Peyer's patch (tissue), 4 donors: ENCODE results near the gene RELT.

Experiments
- POLR2A ChIP-seq, 2 donors: fragments of 450-650 bp; IDR thresholded peaks; one replicate each; pipeline ENCODE4 v1.5.1; 2017; ENCODE audit warnings: antibody characterized with exemption in 2 of 2, mild to moderate bottlenecking in 2 of 2, moderate library complexity in 2 of 2
- TF ChIP-seq, protein P1 (sequence below), 6 experiments: fragments of 450-650 bp in 4 of 6; fragments of 200-600 bp in 2 of 6; sonication (generic) in 1 of 6; IDR thresholded peaks; one replicate each; pipeline ENCODE4 v1.5.1; 2017 to 2019; ENCODE audit warnings: antibody characterized with exemption in 6 of 6, mild to moderate bottlenecking in 3 of 6, moderate library complexity in 1 of 6

GRCh38 chr11:73398721-73399120, 22.5 kb downstream of the RELT start:
- TF ChIP-seq, protein P1, sequence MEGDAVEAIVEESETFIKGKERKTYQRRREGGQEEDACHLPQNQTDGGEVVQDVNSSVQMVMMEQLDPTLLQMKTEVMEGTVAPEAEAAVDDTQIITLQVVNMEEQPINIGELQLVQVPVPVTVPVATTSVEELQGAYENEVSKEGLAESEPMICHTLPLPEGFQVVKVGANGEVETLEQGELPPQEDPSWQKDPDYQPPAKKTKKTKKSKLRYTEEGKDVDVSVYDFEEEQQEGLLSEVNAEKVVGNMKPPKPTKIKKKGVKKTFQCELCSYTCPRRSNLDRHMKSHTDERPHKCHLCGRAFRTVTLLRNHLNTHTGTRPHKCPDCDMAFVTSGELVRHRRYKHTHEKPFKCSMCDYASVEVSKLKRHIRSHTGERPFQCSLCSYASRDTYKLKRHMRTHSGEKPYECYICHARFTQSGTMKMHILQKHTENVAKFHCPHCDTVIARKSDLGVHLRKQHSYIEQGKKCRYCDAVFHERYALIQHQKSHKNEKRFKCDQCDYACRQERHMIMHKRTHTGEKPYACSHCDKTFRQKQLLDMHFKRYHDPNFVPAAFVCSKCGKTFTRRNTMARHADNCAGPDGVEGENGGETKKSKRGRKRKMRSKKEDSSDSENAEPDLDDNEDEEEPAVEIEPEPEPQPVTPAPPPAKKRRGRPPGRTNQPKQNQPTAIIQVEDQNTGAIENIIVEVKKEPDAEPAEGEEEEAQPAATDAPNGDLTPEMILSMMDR (IDR thresholded peaks at IDR 0.05), result no peak
- no peak for TF ChIP-seq POLR2A (IDR thresholded peaks at IDR 0.05)
